WERI-Rb-1 (cell line): ENCODE results near the gene TRABD2B.

ENCODE experiments used
- DNase-seq: peaks from one replicate; pipeline ENCODE4 v3.0.0-alpha.2; 2020
- H3K27ac ChIP-seq: fragments of 250-450 bp; sonication (Bioruptor Pico); 2 replicates; pipeline ENCODE4 v1.5.1; 2020; ENCODE audit warnings: mild to moderate bottlenecking, moderate library complexity
- H3K27me3 ChIP-seq: fragments of 250-450 bp; sonication (Bioruptor Pico); 2 replicates; pipeline ENCODE4 v1.5.1; 2021; ENCODE audit warnings: mild to moderate bottlenecking, low read depth, moderate library complexity; ENCODE audit not compliant: insufficient read depth, severe bottlenecking
- H3K36me3 ChIP-seq: fragments of 250-450 bp; sonication (Bioruptor Pico); 2 replicates; pipeline ENCODE4 v1.5.1; 2020; ENCODE audit warnings: mild to moderate bottlenecking, moderate library complexity
- H3K4me3 ChIP-seq: 2 replicates; pipeline ENCODE4 v1.5.1; 2011; ENCODE audit warnings: low read depth, mild to moderate bottlenecking, control low read depth, low read length
- H3K9me3 ChIP-seq: fragments of 250-450 bp; sonication (Bioruptor Pico); 2 replicates; pipeline ENCODE4 v1.5.1; 2021; ENCODE audit warnings: mild to moderate bottlenecking, moderate library complexity; ENCODE audit not compliant: severe bottlenecking
- CTCF ChIP-seq: IDR thresholded peaks from 2 replicates; pipeline ENCODE4 v1.5.1; 2011; ENCODE audit warnings: low read depth, mild to moderate bottlenecking, control low read depth, inconsistent platforms, low read length

The TRABD2B gene

DNA sequence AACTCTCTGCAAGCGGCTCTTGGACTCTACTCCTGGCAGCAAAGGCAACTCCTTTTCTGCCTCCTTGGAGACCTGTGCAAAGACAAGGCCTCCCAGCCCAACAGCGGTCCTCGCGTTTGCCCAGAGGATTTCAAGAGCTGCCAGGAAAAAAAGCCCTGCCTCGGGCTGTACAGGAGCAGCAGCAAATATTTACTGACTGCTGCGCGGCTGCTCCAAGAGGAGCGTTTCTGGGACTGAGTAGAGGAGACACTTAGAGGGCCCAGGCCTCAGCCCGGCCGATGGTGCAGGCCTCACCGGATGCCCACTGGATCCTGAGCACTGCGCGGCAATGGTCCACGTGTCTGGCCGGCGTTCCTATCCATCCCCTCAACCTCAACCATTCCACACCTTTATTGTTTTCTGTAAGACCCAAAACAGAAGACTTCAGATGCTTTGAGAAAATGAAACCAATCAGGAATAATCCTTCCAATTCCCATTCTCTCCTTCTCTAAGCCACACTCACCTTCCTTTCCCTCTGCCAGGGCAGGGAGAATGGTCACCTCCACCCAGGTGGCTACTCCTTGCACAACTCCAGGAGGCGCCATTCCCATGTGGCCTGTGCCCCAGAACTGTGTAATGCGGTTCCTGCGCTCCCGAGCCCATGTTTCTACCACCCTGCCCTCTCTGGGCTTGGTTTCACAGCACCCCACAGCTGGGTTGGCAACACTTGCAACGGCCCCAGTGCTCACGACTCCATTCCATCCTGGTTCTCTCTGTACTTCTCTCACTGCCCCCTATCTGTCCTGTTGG is 215.8 kb downstream of the TRABD2B start:
- H3K9me3 ChIP-seq, result no peaks in the 10 kb centered on the region
- H3K27ac ChIP-seq, result no peak overlapping the region
- H3K36me3 ChIP-seq, result no peaks in the 10 kb centered on the region
- no peak for DNase-seq
- no peak for TF ChIP-seq CTCF
- no peaks in the 10 kb centered on the region for H3K27me3 ChIP-seq
- H3K4me3 ChIP-seq, result no peak overlapping the region

DNA sequence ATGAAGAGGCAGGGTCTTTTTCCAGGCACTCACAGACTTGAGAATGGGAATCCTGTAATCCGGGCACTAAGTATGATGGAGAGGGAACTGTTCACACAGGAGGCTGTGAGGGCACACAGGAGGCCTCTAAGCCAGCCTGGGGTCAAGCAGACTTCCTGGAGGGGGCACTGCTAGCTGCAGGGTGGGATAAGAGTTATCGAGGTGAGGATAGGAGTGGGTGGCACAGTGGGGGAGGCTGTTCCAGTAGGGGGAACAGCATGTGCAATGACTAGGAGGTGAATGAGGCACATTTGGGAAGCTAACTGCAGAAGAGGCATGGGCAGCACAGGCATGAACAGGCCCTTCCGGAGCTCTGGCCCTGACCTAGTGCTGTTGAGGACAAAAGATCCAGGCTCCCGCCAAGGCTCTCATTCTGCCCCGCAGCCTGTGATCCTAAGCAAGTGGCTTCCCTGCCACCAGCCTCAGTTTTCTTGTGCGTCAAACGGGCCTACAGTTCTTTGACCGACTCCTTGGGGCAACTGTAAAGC is 216.7 kb downstream of the TRABD2B start:
- no peak overlapping the region for H3K4me3 ChIP-seq
- no peaks in the 10 kb centered on the region for H3K9me3 ChIP-seq
- H3K27me3 ChIP-seq, result no peaks in the 10 kb centered on the region
- no peak overlapping the region for H3K27ac ChIP-seq
- no peak for TF ChIP-seq CTCF
- DNase-seq, result no peak
- H3K36me3 ChIP-seq, result no peaks in the 10 kb centered on the region

DNA sequence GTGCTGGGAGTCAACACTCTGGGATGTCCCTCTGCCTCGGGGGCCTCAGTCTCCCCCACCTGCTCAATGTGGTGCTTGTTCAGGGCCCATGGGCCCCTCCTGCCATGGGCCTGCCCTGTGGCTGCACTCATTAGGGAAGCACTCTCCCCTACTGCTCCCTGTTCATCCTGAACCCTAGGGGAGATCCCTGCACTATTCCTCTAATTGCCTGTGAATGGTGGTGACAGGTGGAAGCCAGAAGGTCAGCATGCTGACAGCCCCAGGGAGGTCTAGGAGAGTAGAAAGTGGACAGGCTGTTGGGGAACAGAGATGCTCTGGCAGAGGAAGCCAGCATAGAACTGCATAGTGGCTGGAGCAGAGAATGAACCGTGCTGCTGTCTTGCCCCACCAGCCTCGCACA is 217.6 kb downstream of the TRABD2B start:
- no peaks in the 10 kb centered on the region for H3K36me3 ChIP-seq
- DNase-seq, result no peak
- no peaks in the 10 kb centered on the region for H3K27me3 ChIP-seq
- no peak for TF ChIP-seq CTCF
- no peak overlapping the region for H3K4me3 ChIP-seq
- H3K27ac ChIP-seq, result no peak overlapping the region
- H3K9me3 ChIP-seq, result no peaks in the 10 kb centered on the region

DNA sequence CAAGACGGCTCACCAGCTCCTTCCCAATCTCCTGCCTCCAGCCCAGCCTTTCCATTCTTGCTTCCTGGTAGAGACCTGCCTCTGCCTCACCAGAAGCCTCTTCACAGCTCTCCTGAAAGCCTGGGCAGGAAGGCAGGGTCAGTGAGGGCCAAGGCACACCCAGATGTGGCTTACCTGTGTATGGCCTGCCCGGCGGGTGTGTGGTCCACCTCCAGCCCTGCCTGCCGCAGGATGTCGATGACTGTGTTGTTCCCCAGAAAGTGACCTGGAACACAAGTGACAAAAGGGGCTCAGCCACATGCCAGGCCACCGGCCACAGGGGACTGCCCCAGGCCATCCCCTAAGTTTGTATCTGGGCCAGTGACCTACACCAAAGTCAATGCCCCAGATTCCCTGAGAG is 218.9 kb downstream of the TRABD2B start:
- no peaks in the 10 kb centered on the region for H3K27me3 ChIP-seq
- DNase-seq, result no peak
- H3K27ac ChIP-seq, result no peak overlapping the region
- H3K36me3 ChIP-seq, result no peaks in the 10 kb centered on the region
- no peaks in the 10 kb centered on the region for H3K9me3 ChIP-seq
- TF ChIP-seq CTCF, result no peak
- H3K4me3 ChIP-seq, result no peak overlapping the region

- H3K36me3 ChIP-seq, result no peaks in the 10 kb centered on the region
- DNase-seq, result no peak
- no peak overlapping the region for H3K4me3 ChIP-seq
- H3K9me3 ChIP-seq, result no peaks in the 10 kb centered on the region
- TF ChIP-seq CTCF, result no peak
- no peaks in the 10 kb centered on the region for H3K27me3 ChIP-seq
- H3K27ac ChIP-seq, result no peak overlapping the region
Measured at GRCh38 chr1:47777322-47777721, 219.9 kb downstream of the TRABD2B start.
